HG02943 (cell line): ENCODE data around the gene GET4.
"Not testable (repeated sequence)": the region's sequence is repeated elsewhere in the genome, so short reads cannot be mapped to it uniquely, and the experiment has no call there.

Experiments used
- ATAC-seq: cut with Tn5 transposase; IDR thresholded peaks from one replicate; pipeline ENCODE4 v1.9.1; 2021; ENCODE audit warnings: mild to moderate bottlenecking, low read depth, moderate library complexity; ENCODE audit not compliant: unreplicated experiment

The GET4 gene

GRCh38 chr7:940599-941408 is 64.5 kb downstream of the GET4 start:
- no peak for ATAC-seq

GRCh38 chr7:943793-944192 is 67.4 kb downstream of the GET4 start:
- ATAC-seq: not testable (repeated sequence)

DNA sequence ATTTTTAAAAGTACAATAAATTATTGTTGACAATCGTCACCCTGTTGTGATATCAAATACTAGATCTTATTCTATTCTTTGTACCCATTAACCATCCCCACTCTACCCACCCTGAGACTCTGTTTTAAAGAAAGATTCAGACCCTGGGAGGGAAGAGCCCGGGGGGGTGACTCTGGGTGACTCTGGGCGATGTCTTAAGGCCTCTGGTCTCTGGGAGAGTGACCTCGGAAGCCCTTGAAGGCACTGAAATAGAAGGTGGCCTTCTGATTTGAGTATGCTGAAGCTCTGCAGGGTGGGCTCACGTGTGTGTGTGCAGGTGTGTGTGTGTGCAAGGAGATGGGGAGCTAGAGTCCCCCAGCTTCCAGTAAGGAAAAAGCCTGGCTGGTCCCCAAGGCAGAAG is 68.4 kb downstream of the GET4 start:
- no peak for ATAC-seq

GRCh38 chr7:945147-945555 is 68.8 kb downstream of the GET4 start:
- ATAC-seq: no peak

- no peak for ATAC-seq
Measured at GRCh38 chr7:945556-946255, 69.4 kb downstream of the GET4 start.
